KMS-11 (cell line): ENCODE measurements around the gene PRDX3.
"Not testable (repeated sequence)": the region's sequence is repeated elsewhere in the genome, so short reads cannot be mapped to it uniquely, and the experiment has no call there.

Experiments used
- H2AFZ ChIP-seq: fragments of 200-600 bp; sonication (generic); 2 replicates; pipeline ENCODE4 v1.6.1; 2016; ENCODE audit warnings: antibody characterized with exemption, mixed run types, low read depth
- H3K27ac ChIP-seq: fragments of 200-600 bp; sonication (generic); 2 replicates; pipeline ENCODE4 v1.6.1; 2016; ENCODE audit warnings: mild to moderate bottlenecking, mixed run types
- H3K27me3 ChIP-seq: fragments of 200-600 bp; sonication (generic); 2 replicates; pipeline ENCODE4 v1.6.1; 2017; ENCODE audit warnings: mild to moderate bottlenecking, low read depth, mixed run types, moderate library complexity; ENCODE audit not compliant: insufficient read depth
- H3K36me3 ChIP-seq: fragments of 200-600 bp; sonication (generic); 2 replicates; pipeline ENCODE4 v1.6.1; 2017; ENCODE audit warnings: mild to moderate bottlenecking, mixed run types; ENCODE audit not compliant: insufficient read depth
- H3K4me1 ChIP-seq: fragments of 200-600 bp; sonication (generic); 2 replicates; pipeline ENCODE4 v1.6.1; 2016; ENCODE audit warnings: mild to moderate bottlenecking, low read depth, mixed run types; ENCODE audit not compliant: poor library complexity, severe bottlenecking
- H3K4me2 ChIP-seq: fragments of 200-600 bp; sonication (generic); 2 replicates; pipeline ENCODE4 v1.7.0; 2016; ENCODE audit warnings: mild to moderate bottlenecking, mixed run types
- H3K4me3 ChIP-seq: fragments of 200-600 bp; sonication (generic); IDR thresholded peaks from 2 replicates; pipeline ENCODE4 v1.6.1; 2017; ENCODE audit warnings: low read depth, low read length, mixed read lengths; ENCODE audit not compliant: insufficient read depth
- H3K79me2 ChIP-seq: fragments of 200-600 bp; sonication (generic); 2 replicates; pipeline ENCODE4 v1.6.1; 2016; ENCODE audit warnings: low read depth, mixed run types; ENCODE audit not compliant: insufficient read depth
- H3K9ac ChIP-seq: fragments of 200-600 bp; sonication (generic); 2 replicates; pipeline ENCODE4 v1.6.1; 2016; ENCODE audit warnings: mild to moderate bottlenecking, mixed run types
- H4K20me1 ChIP-seq: fragments of 200-600 bp; sonication (generic); 2 replicates; pipeline ENCODE4 v1.6.1; 2016; ENCODE audit warnings: mild to moderate bottlenecking, mixed run types; ENCODE audit not compliant: insufficient read depth
- TF ChIP-seq, protein P1 (sequence below): fragments of 200-600 bp; sonication (generic); conservative IDR thresholded peaks from 2 replicates; pipeline ENCODE4 v1.6.1; 2017; ENCODE audit warnings: low read depth, mild to moderate bottlenecking, antibody characterized with exemption, low read length, moderate library complexity, mixed read lengths

Gene PRDX3

GRCh38 chr10:119190954-119191785, 12.6 kb upstream of the PRDX3 start:
- Histone ChIP-seq H3K4me1 (peaks cover 40% of the 10 kb centered on the region), H3K4me2 (peak overlapping the region; percentile 2; the same call in 1 of the 2 replicates), H3K36me3 (no peaks in the 10 kb centered on the region), H3K79me2 (no peaks in the 10 kb centered on the region), H3K9ac (no peak overlapping the region), H3K4me3 (no peak overlapping the region), H3K27ac (no peak overlapping the region), H4K20me1 (no peaks in the 10 kb centered on the region), H2AFZ (no peak overlapping the region), H3K27me3 (no peaks in the 10 kb centered on the region)
- TF ChIP-seq, protein P1, sequence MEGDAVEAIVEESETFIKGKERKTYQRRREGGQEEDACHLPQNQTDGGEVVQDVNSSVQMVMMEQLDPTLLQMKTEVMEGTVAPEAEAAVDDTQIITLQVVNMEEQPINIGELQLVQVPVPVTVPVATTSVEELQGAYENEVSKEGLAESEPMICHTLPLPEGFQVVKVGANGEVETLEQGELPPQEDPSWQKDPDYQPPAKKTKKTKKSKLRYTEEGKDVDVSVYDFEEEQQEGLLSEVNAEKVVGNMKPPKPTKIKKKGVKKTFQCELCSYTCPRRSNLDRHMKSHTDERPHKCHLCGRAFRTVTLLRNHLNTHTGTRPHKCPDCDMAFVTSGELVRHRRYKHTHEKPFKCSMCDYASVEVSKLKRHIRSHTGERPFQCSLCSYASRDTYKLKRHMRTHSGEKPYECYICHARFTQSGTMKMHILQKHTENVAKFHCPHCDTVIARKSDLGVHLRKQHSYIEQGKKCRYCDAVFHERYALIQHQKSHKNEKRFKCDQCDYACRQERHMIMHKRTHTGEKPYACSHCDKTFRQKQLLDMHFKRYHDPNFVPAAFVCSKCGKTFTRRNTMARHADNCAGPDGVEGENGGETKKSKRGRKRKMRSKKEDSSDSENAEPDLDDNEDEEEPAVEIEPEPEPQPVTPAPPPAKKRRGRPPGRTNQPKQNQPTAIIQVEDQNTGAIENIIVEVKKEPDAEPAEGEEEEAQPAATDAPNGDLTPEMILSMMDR: no peak

- no peak overlapping the region for H2AFZ ChIP-seq
These were observed 11.7 kb upstream of the PRDX3 start for GRCh38 chr10:119190353-119190752.

DNA sequence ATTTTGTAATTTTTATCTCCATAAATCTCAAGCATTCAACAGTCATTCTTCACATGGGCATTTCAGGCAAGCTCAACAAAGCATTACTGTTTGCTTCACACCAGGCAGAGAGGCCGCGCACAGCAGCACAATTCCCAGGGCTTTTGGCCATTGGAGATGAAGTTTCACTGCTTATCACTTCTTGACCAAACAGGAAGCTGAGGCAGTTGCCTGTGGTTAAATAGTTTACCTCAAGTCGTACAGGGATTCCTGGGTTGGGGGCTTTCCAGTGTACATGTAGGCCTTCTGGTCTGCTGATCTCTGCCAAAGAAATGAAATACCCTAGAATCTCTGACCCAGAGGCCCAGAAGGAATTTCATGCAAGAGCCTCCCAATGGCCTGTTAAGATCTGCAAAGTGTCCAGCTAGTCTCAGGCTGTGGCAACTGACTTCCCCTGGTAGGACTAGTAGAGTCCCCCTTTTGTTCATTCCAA, 11.2 kb upstream of the PRDX3 start:
- no peaks in the 10 kb centered on the region for H3K36me3 ChIP-seq
- H3K27ac ChIP-seq: peak overlapping the region; percentile 13; the same call in 1 of the 2 replicates
- H3K79me2 ChIP-seq: no peaks in the 10 kb centered on the region
- H2AFZ ChIP-seq: no peak overlapping the region
- H3K4me1 ChIP-seq: peaks cover 47% of the 10 kb centered on the region
- no peak overlapping the region for H3K9ac ChIP-seq
- TF ChIP-seq, protein P1: no peak
- no peaks in the 10 kb centered on the region for H4K20me1 ChIP-seq
- H3K4me2 ChIP-seq: peak overlapping the region; percentile 68
- H3K4me3 ChIP-seq: no peak overlapping the region
- H3K27me3 ChIP-seq: no peaks in the 10 kb centered on the region

More at GRCh38 chr10:119190353-119190752, 11.7 kb upstream of the PRDX3 start:
- H3K79me2 ChIP-seq: no peaks in the 10 kb centered on the region
- no peaks in the 10 kb centered on the region for H3K36me3 ChIP-seq
- no peaks in the 10 kb centered on the region for H4K20me1 ChIP-seq
- no peak overlapping the region for H3K9ac ChIP-seq
- peak overlapping the region; percentile 13; the same call in 1 of the 2 replicates for H3K27ac ChIP-seq
- no peak overlapping the region for H3K4me3 ChIP-seq
- TF ChIP-seq, protein P1: no peak
- peak overlapping the region; percentile 68 for H3K4me2 ChIP-seq
- H3K27me3 ChIP-seq: no peaks in the 10 kb centered on the region
- peaks cover 45% of the 10 kb centered on the region for H3K4me1 ChIP-seq

DNA sequence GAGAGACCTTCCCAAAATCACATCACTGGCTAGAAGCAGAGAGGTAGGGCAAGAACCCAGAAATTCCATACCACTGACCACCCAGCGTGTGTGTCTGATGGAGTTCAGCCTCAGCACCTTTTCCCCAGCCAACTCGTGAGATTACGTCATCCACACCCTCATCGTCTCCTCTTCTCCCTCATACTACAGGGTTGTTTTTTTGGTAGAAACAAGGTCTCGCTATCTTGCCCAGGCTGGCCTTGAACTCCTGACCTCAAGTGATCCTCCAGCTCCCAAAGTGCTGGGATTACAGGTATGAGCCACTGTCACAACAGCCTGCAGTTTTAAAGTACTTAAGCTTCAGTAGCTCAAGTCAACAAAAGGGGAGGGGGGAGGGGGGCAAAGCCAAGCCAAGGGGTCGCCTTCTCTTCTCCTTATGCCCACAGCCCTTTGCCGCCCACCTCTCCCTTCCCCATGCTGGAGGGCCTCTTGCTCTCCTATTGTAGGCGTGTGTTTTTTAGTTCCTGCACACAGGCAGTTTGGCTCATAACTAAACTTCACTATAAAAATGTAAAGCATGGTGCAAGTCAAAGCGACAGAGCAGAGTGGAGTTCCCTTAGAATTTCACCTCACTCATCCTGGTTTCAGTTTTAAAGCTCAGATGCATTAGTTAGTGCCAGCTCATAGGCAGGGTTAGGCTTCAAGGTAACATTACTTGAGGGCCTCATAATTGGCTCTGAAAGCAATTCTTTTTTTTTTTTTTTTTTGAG, 5.2 kb upstream of the PRDX3 start:
- Histone ChIP-seq H3K27ac (no peak overlapping the region), H3K79me2 (no peaks in the 10 kb centered on the region), H3K4me3 (no peak overlapping the region), H4K20me1 (no peaks in the 10 kb centered on the region), H3K9ac (no peak overlapping the region), H3K36me3 (no peaks in the 10 kb centered on the region), H2AFZ (no peak overlapping the region), H3K27me3 (no peaks in the 10 kb centered on the region), H3K4me2 (no peak overlapping the region), H3K4me1 (peaks cover 19% of the 10 kb centered on the region)
- TF ChIP-seq, protein P1: no peak

DNA sequence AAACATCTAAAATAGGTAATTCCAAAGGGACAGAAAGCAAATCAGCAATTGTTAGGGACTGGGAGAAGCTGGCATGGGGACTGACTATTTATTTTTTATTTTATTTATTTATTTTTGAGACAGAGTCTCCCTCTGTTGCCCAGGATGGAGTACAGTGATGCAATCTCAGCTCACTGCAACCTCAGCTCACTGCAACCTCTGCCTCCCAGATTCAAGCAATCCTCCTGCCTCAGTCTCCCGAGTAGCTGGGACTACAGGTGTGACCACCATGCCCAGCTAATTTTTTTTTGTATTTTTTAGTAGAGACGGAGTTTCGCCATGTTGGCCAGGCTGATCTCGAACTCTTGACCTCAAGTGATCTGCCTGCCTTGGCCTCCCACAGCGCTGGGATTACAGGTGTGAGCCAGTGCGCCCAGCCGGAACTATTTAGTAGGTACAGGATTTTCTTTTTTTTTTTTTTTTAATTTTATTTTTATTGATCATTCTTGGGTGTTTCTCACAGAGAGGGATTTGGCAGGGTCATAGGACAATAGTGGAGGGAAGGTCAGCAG, 2.3 kb upstream of the PRDX3 start:
- not testable (repeated sequence) for H3K36me3 ChIP-seq, H3K4me2 ChIP-seq, H2AFZ ChIP-seq, H3K27ac ChIP-seq, H3K27me3 ChIP-seq, H3K4me3 ChIP-seq, H3K9ac ChIP-seq, H4K20me1 ChIP-seq
- peaks cover 24% of the 10 kb centered on the region for H3K79me2 ChIP-seq
- H3K4me1 ChIP-seq: peaks cover 32% of the 10 kb centered on the region
